Frontal cortex (tissue), 1 donor: ENCODE data around the gene NID1. TPM values are rescaled to one million over a fixed set of nuclear protein-coding genes. Genes with fewer than 3 reads are reported as not detected.

Experiments
- small RNA-seq: library from RNA; depleted of rRNA; stranded (forward); fragments of <200 nt; gene quantifications from one replicate; pipeline ENCODE3, GENCODE V24; 2014
- total RNA-seq: library from RNA; depleted of rRNA; stranded (reverse); fragments of >200 nt; gene quantifications from one replicate; pipeline ENCODE4 v1.2.3, GENCODE V29; 2014

The NID1 gene
- total RNA-seq, 1 donor from 2014 or later = 11.0 TPM

Small RNA genes lying within 50 kb of the gene (small RNA-seq; reads per million reads assigned to genes)
- gene RF00019 = not detected

Other genes with a start within 250 kb of the NID1 start
- gene LYST, start 198.2 kb downstream of the NID1 start, total RNA-seq = 66.0 TPM
- gene GPR137B, start 77.4 kb upstream of the NID1 start, total RNA-seq = 35.5 TPM
- gene ERO1B, start 216.9 kb upstream of the NID1 start, total RNA-seq = 12.6 TPM